Activated CD8-positive, alpha-beta memory T cell treated with anti-CD3 and anti-CD28 coated beads, Interleukin-2, amount 50 U/mL, for 24 hours (primary cell): ENCODE results near the gene RPL28.

ENCODE experiments used
- DNase-seq: peaks from one replicate; pipeline ENCODE4 v3.0.0-alpha.2; 2020; ENCODE audit errors: extremely low read depth

RPL28 gene

GRCh38 chr19:55353356-55353802 is 32.4 kb upstream of the RPL28 start:
- DNase-seq: no peak

GRCh38 chr19:55353803-55354697 is 31.7 kb upstream of the RPL28 start:
- DNase-seq: no peak

GRCh38 chr19:55354698-55355212 is 31.0 kb upstream of the RPL28 start, which contains the start of gene COX6B2:
COX6B2 (minus strand) TSS chr19:55354719; CDS start chr19:55354521, 198 bp downstream.
- no peak for DNase-seq

- DNase-seq: no peak
Observed at GRCh38 chr19:55355213-55355821, 30.4 kb upstream of the RPL28 start.

- no peak for DNase-seq
Observed at GRCh38 chr19:55358493-55358892, 27.2 kb upstream of the RPL28 start.

GRCh38 chr19:55358943-55359908 is 26.5 kb upstream of the RPL28 start:
- DNase-seq: no peak

GRCh38 chr19:55360902-55361301 is 24.8 kb upstream of the RPL28 start:
- no peak for DNase-seq

GRCh38 chr19:55362174-55362989 is 23.4 kb upstream of the RPL28 start:
- no peak for DNase-seq

- no peak for DNase-seq
Observed at GRCh38 chr19:55362990-55363716, 22.6 kb upstream of the RPL28 start, which contains the start of gene GARIN5B. GARIN5B (minus strand) TSS chr19:55363260; CDS start chr19:55363066, 194 bp downstream.

- no peak for DNase-seq
Observed at GRCh38 chr19:55365245-55365644, 20.5 kb upstream of the RPL28 start.

GRCh38 chr19:55365964-55366363 is 19.8 kb upstream of the RPL28 start:
- DNase-seq: no peak

- no peak for DNase-seq
Observed at GRCh38 chr19:55366790-55367189, 18.9 kb upstream of the RPL28 start.

GRCh38 chr19:55368106-55368505 is 17.6 kb upstream of the RPL28 start:
- DNase-seq: no peak

- no peak for DNase-seq
Observed at GRCh38 chr19:55368701-55369563, 16.8 kb upstream of the RPL28 start.

GRCh38 chr19:55369653-55370304 is 16.0 kb upstream of the RPL28 start:
- no peak for DNase-seq

GRCh38 chr19:55370305-55370988 is 15.3 kb upstream of the RPL28 start, which contains the start of gene IL11:
IL11 (minus strand) TSS chr19:55370463; CDS start chr19:55370310, 153 bp downstream.
- DNase-seq: no peak

- DNase-seq: no peak
Observed at GRCh38 chr19:55372316-55373081, 13.2 kb upstream of the RPL28 start.
